HG02588 (cell line): ENCODE results near the gene CRB1.
"Not testable (repeated sequence)": the region's sequence is repeated elsewhere in the genome, so short reads cannot be mapped to it uniquely, and the experiment has no call there.

Source experiments
- ATAC-seq: cut with Tn5 transposase; IDR thresholded peaks from one replicate; pipeline ENCODE4 v1.9.1; 2021; ENCODE audit warnings: mild to moderate bottlenecking, moderate library complexity; ENCODE audit not compliant: unreplicated experiment

Gene CRB1

GRCh38 chr1:197394831-197395608 lies 127.0 kb downstream of the CRB1 start:
- no peak for ATAC-seq

- ATAC-seq: no peak
Measured at GRCh38 chr1:197397895-197398294, 129.8 kb downstream of the CRB1 start.

GRCh38 chr1:197399755-197400521 lies 131.9 kb downstream of the CRB1 start:
- no peak for ATAC-seq

- no peak for ATAC-seq
Measured at GRCh38 chr1:197400522-197400902, 132.5 kb downstream of the CRB1 start.

GRCh38 chr1:197402189-197402588 lies 134.1 kb downstream of the CRB1 start:
- no peak for ATAC-seq

- ATAC-seq: not testable (repeated sequence)
Measured at GRCh38 chr1:197404774-197405173, 136.7 kb downstream of the CRB1 start.

GRCh38 chr1:197405614-197406013 lies 137.6 kb downstream of the CRB1 start:
- not testable (repeated sequence) for ATAC-seq

GRCh38 chr1:197413564-197413963 lies 145.5 kb downstream of the CRB1 start:
- no peak for ATAC-seq

- ATAC-seq: no peak
Measured at GRCh38 chr1:197415221-197415620, 147.2 kb downstream of the CRB1 start.

GRCh38 chr1:197418693-197419092 lies 150.6 kb downstream of the CRB1 start:
- no peak for ATAC-seq

GRCh38 chr1:197422993-197423392 lies 154.9 kb downstream of the CRB1 start:
- no peak for ATAC-seq

GRCh38 chr1:197424380-197424779 lies 156.3 kb downstream of the CRB1 start:
- no peak for ATAC-seq

- ATAC-seq: no peak
Measured at GRCh38 chr1:197429372-197429771, 161.3 kb downstream of the CRB1 start.

- ATAC-seq: no peak
Measured at GRCh38 chr1:197435224-197435623, 167.2 kb downstream of the CRB1 start.

- no peak for ATAC-seq
Measured at GRCh38 chr1:197437601-197438000, 169.5 kb downstream of the CRB1 start.

- ATAC-seq: no peak
Measured at GRCh38 chr1:197438010-197438790, 170.1 kb downstream of the CRB1 start.

GRCh38 chr1:197439708-197440280 lies 171.7 kb downstream of the CRB1 start:
- ATAC-seq: no peak

GRCh38 chr1:197440715-197441114 lies 172.7 kb downstream of the CRB1 start:
- ATAC-seq: no peak

- ATAC-seq: no peak
Measured at GRCh38 chr1:197441999-197442414, 174.0 kb downstream of the CRB1 start.

GRCh38 chr1:197444755-197445154 lies 176.7 kb downstream of the CRB1 start:
- ATAC-seq: no peak

- ATAC-seq: no peak
Measured at GRCh38 chr1:197448121-197448779, 180.2 kb downstream of the CRB1 start.
